HG02759 (cell line): Measurements from ENCODE around the gene CEP164.

Experiments used
- ATAC-seq: cut with Tn5 transposase; IDR thresholded peaks from one replicate; pipeline ENCODE4 v1.9.1; 2021; ENCODE audit warnings: mild to moderate bottlenecking, moderate library complexity; ENCODE audit not compliant: unreplicated experiment

The CEP164 gene

GRCh38 chr11:117457835-117458234 is 130.2 kb downstream of the CEP164 start:
- ATAC-seq: peak; percentile 12

GRCh38 chr11:117458275-117459122 is 130.8 kb downstream of the CEP164 start:
- peak; percentile 62 for ATAC-seq

GRCh38 chr11:117459123-117459978 is 131.7 kb downstream of the CEP164 start:
- no peak for ATAC-seq

- no peak for ATAC-seq
These were observed 132.3 kb downstream of the CEP164 start for GRCh38 chr11:117459979-117460300.

- ATAC-seq: no peak
These were observed 133.9 kb downstream of the CEP164 start for GRCh38 chr11:117461396-117462182.

GRCh38 chr11:117462183-117462863 is 134.7 kb downstream of the CEP164 start:
- no peak for ATAC-seq

- ATAC-seq: no peak
These were observed 135.2 kb downstream of the CEP164 start for GRCh38 chr11:117462864-117463247.
